ENCODE measurements around the gene CMTM2.

Gene CMTM2

DNA sequence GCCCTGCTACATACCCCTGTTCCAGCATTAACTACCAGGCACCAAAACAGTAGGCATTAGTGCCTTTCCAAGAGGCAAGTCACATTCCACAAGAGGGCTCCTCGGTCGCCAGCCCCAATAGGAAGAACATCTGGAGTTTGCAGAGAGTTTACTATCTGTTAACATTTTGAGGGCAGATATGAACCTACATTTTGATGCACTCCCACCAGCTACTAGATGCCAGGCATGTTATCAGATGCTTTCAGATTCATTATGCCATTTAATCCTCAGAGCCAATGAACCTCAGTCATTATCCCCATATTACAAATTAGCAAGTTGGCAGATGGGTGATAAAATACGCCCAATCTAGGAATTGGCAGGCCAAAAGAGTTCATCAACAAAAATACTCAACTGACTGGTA lies 4.2 kb upstream of the CMTM2 start:
- no peak overlapping the region for H3K27ac ChIP-seq (ENCODE audit: low read depth, low read length)
- no peak overlapping the region for H3K4me3 ChIP-seq (ENCODE audit: insufficient read depth, low read length, poor library complexity, severe bottlenecking)
- H2AFZ ChIP-seq (ENCODE audit: low read depth, low read length, severe bottlenecking) = no peak overlapping the region
- H3K9me2 ChIP-seq (replicated peaks; ENCODE audit: insufficient read depth, low read length) = no peaks in the 10 kb centered on the region
- H3K27me3 ChIP-seq (ENCODE audit: low read length) = no peaks in the 10 kb centered on the region
- H4K20me1 ChIP-seq (ENCODE audit: low read depth, low read length) = no peaks in the 10 kb centered on the region
- TF ChIP-seq, protein P1, sequence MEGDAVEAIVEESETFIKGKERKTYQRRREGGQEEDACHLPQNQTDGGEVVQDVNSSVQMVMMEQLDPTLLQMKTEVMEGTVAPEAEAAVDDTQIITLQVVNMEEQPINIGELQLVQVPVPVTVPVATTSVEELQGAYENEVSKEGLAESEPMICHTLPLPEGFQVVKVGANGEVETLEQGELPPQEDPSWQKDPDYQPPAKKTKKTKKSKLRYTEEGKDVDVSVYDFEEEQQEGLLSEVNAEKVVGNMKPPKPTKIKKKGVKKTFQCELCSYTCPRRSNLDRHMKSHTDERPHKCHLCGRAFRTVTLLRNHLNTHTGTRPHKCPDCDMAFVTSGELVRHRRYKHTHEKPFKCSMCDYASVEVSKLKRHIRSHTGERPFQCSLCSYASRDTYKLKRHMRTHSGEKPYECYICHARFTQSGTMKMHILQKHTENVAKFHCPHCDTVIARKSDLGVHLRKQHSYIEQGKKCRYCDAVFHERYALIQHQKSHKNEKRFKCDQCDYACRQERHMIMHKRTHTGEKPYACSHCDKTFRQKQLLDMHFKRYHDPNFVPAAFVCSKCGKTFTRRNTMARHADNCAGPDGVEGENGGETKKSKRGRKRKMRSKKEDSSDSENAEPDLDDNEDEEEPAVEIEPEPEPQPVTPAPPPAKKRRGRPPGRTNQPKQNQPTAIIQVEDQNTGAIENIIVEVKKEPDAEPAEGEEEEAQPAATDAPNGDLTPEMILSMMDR (IDR thresholded peaks at IDR 0.05; ENCODE audit: insufficient read depth, low read length, poor library complexity, severe bottlenecking) = no peak
- TF ChIP-seq EZH2phosphoT487 (conservative IDR thresholded peaks at IDR 0.05; ENCODE audit: low read length) = no peak
- no peaks in the 10 kb centered on the region for H3F3A ChIP-seq (ENCODE audit: insufficient read depth)
- no peaks in the 10 kb centered on the region for H3K79me2 ChIP-seq (ENCODE audit: insufficient read depth, low read length)
- no peak overlapping the region for H3K4me2 ChIP-seq (ENCODE audit: low read depth, low read length, poor library complexity, severe bottlenecking)
- H3K9me3 ChIP-seq (ENCODE audit: insufficient read depth, low read length) = no peaks in the 10 kb centered on the region
- H3K9ac ChIP-seq (ENCODE audit: low read length) = no peak overlapping the region
- H3K36me3 ChIP-seq (ENCODE audit: low read length) = no peaks in the 10 kb centered on the region

DNA sequence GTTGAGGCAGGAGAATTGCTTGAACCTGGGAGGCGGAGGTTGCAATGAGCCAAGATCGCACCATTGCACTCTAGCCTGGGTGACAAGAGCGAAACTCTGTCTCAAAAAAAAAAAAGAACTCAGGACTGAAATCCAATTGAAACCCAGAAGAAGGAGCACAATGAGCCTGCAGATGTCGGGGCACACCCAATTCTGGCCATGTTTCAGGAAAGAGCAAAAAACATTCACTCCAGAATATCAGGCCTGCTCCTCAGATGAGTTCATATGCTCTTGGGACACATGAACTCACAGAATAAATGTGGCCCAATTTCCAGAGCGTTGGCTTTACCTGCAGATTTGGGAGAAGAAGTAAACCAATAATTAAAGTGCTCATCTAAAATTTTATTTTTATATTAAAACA lies 3.0 kb upstream of the CMTM2 start:
- H3K9ac ChIP-seq (ENCODE audit: low read length) = no peak overlapping the region
- no peaks in the 10 kb centered on the region for H4K20me1 ChIP-seq (ENCODE audit: low read depth, low read length)
- H3K9me3 ChIP-seq (ENCODE audit: insufficient read depth, low read length) = no peaks in the 10 kb centered on the region
- no peak overlapping the region for H3K4me2 ChIP-seq (ENCODE audit: low read depth, low read length, poor library complexity, severe bottlenecking)
- H3K4me3 ChIP-seq (ENCODE audit: insufficient read depth, low read length, poor library complexity, severe bottlenecking) = no peak overlapping the region
- no peak overlapping the region for H3K27ac ChIP-seq (ENCODE audit: low read depth, low read length)
- H3F3A ChIP-seq (ENCODE audit: insufficient read depth) = no peaks in the 10 kb centered on the region
- H3K9me2 ChIP-seq (replicated peaks; ENCODE audit: insufficient read depth, low read length) = no peaks in the 10 kb centered on the region
- TF ChIP-seq, protein P1 (IDR thresholded peaks at IDR 0.05; ENCODE audit: insufficient read depth, low read length, poor library complexity, severe bottlenecking) = no peak
- TF ChIP-seq EZH2phosphoT487 (conservative IDR thresholded peaks at IDR 0.05; ENCODE audit: low read length) = no peak
- H3K79me2 ChIP-seq (ENCODE audit: insufficient read depth, low read length) = no peaks in the 10 kb centered on the region
- no peak overlapping the region for H2AFZ ChIP-seq (ENCODE audit: low read depth, low read length, severe bottlenecking)
- no peaks in the 10 kb centered on the region for H3K27me3 ChIP-seq (ENCODE audit: low read length)
- H3K36me3 ChIP-seq (ENCODE audit: low read length) = no peaks in the 10 kb centered on the region

DNA sequence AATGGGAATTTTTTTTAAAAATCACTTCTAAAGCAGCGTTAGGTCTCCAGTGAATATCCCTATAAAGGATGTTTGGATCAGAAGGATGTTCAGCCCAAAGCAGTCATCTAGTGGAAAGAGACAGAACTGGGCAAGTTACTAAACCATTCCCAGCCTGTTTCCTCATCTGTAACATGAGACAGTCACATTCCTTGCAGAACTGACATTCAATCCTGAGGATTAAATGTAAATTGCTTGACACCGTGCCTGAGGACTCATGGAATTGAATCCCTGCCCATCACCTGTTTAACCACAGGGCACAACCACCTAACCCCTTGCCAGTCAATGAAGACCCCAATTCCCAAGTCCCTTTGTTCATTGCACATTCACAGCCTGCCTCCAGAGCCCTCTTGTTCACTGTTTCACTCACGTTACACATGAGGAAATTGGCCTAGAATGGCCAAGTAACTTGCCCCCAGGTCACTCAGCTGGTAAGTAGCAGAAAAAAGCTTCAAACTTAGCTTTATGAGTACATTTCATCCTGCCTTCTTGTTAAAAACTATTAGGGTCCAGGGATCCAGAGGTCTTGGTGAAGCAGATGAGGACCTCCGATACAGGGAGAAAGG lies 1.4 kb downstream of the CMTM2 start:
- TF ChIP-seq, protein P1 (IDR thresholded peaks at IDR 0.05; ENCODE audit: insufficient read depth, low read length, poor library complexity, severe bottlenecking) = no peak
- no peak for TF ChIP-seq EZH2phosphoT487 (conservative IDR thresholded peaks at IDR 0.05; ENCODE audit: low read length)
- H3K9me2 ChIP-seq (replicated peaks; ENCODE audit: insufficient read depth, low read length) = no peaks in the 10 kb centered on the region
- H3K9me3 ChIP-seq (ENCODE audit: insufficient read depth, low read length) = no peaks in the 10 kb centered on the region

More for the DNA sequence above, 1.4 kb downstream of the CMTM2 start:
- Histone ChIP-seq H4K20me1 (ENCODE audit: low read depth, low read length) (no peaks in the 10 kb centered on the region), H3K27ac (ENCODE audit: low read depth, low read length) (no peak overlapping the region), H2AFZ (ENCODE audit: low read depth, low read length, severe bottlenecking) (no peak overlapping the region), H3K4me2 (ENCODE audit: low read depth, low read length, poor library complexity, severe bottlenecking) (no peak overlapping the region), H3K79me2 (ENCODE audit: insufficient read depth, low read length) (no peaks in the 10 kb centered on the region), H3K27me3 (ENCODE audit: low read length) (no peaks in the 10 kb centered on the region), H3K4me3 (ENCODE audit: insufficient read depth, low read length, poor library complexity, severe bottlenecking) (no peak overlapping the region), H3K36me3 (ENCODE audit: low read length) (no peaks in the 10 kb centered on the region), H3F3A (ENCODE audit: insufficient read depth) (no peaks in the 10 kb centered on the region), H3K9ac (ENCODE audit: low read length) (no peak overlapping the region)
